K562 (cell line): ENCODE data around the gene EXTL1.

Experiments
- EP300 ChIP-seq: IDR thresholded peaks from 2 replicates; pipeline ENCODE4 v1.6.1; 2012; ENCODE audit warnings: low read length, improper control_type of control experiment
- EZH2 ChIP-seq: IDR thresholded peaks from 2 replicates; pipeline ENCODE4 v1.6.1; 2012; ENCODE audit warnings: low read depth, mild to moderate bottlenecking, inconsistent platforms, low read length, borderline replicate concordance
- FOXK2 ChIP-seq, 2 experiments: fragments of 450-650 bp; IDR thresholded peaks in 1 of 2; conservative IDR thresholded peaks in 1 of 2; 2 replicates each; pipeline ENCODE4 v1.6.1; 2016; ENCODE audit warnings: low read depth in 2 of 2, mild to moderate bottlenecking in 1 of 2
- GABPA ChIP-seq: fragments of 200-800 bp; sonication (Bioruptor generic); conservative IDR thresholded peaks from 2 replicates; pipeline ENCODE4 v1.6.1; 2016; ENCODE audit warnings: low read depth, missing genetic modification characterization, missing compliant biosample characterization
- NONO ChIP-seq, 2 experiments: fragments of 200-400 bp in 1 of 2; fragments of 450-650 bp in 1 of 2; formaldehyde crosslinking in 1 of 2; IDR thresholded peaks; 2 replicates each; pipeline ENCODE4 v1.6.1; 2017; ENCODE audit warnings: low read depth in 2 of 2, mild to moderate bottlenecking in 2 of 2, moderate library complexity in 2 of 2, low read length in 1 of 2
- POLR2A ChIP-seq: fragments of 450-650 bp; conservative IDR thresholded peaks from 2 replicates; pipeline ENCODE4 v1.6.1; 2016
- PTRF ChIP-seq: fragments of 450-650 bp; IDR thresholded peaks from 2 replicates; pipeline ENCODE4 v1.6.1; 2016; ENCODE audit warnings: mild to moderate bottlenecking, missing genetic modification characterization, missing compliant biosample characterization
- TAF1 ChIP-seq: IDR thresholded peaks from 2 replicates; pipeline ENCODE4 v1.6.1; 2011; ENCODE audit warnings: mild to moderate bottlenecking, low read length, moderate library complexity; ENCODE audit not compliant: insufficient read depth, control insufficient read depth, severe bottlenecking; ENCODE audit errors: extremely low read depth
- TCF7L2 ChIP-seq: fragments of 150-350 bp; IDR thresholded peaks from 2 replicates; pipeline ENCODE4 v1.6.1; 2016; ENCODE audit warnings: low read depth, mild to moderate bottlenecking, low read length, moderate library complexity
- ZBTB17 ChIP-seq: fragments of 450-650 bp; formaldehyde crosslinking; IDR thresholded peaks from 2 replicates; pipeline ENCODE4 v1.4.0; 2020; ENCODE audit warnings: mild to moderate bottlenecking
- ZNF830 ChIP-seq: fragments of 250-450 bp; sonication (Bioruptor Pico); IDR thresholded peaks from 2 replicates; pipeline ENCODE4 v1.5.0; 2021; ENCODE audit warnings: mild to moderate bottlenecking

DNA sequence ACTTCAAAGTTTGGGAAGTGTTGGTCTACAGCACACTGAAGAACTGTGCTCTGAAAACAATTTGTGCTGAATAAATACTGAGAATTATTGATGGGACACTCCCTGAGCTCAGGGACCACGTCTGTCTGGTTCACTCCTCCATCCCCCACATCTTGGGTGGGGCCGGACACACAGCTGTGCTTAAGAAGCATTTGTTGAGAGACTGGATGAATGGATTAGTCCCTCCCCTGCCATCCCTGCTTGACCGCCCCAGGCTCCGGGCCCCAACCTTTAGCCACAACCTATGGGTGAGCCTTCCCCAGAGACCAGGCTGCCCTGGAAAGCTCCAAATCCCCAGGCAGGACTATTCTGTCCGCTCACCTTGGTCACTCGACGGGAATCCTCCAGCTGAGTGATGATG lies 38.3 kb downstream of the EXTL1 start:
- TF ChIP-seq ZBTB17 (CRISPR knock-in tag): no peak
- no peak for TF ChIP-seq PTRF (tag)
- no peak for TF ChIP-seq TAF1
- TF ChIP-seq POLR2A: no peak
- TF ChIP-seq TCF7L2: no peak
- no peak for TF ChIP-seq FOXK2 (conservative IDR thresholded peaks at IDR 0.05 in 1 of 2, IDR thresholded peaks at IDR 0.05 in 1 of 2; ENCODE audit: low read depth in 2 of 2)
- no peak for TF ChIP-seq EP300
- no peak for TF ChIP-seq GABPA (tag)
- no peak for TF ChIP-seq ZNF830 (CRISPR knock-in tag)
- no peak for TF ChIP-seq NONO (IDR thresholded peaks at IDR 0.05; ENCODE audit: low read depth in 2 of 2, low read length in 1 of 2)
- TF ChIP-seq EZH2: no peak
